GM21576 (cell line): ENCODE results near the gene NXN.
"Not testable (repeated sequence)": the region's sequence is repeated elsewhere in the genome, so short reads cannot be mapped to it uniquely, and the experiment has no call there.

ENCODE experiments used
- ATAC-seq: cut with Tn5 transposase; IDR thresholded peaks from one replicate; pipeline ENCODE4 v1.9.1; 2021; ENCODE audit warnings: mild to moderate bottlenecking, moderate library complexity; ENCODE audit not compliant: unreplicated experiment

Gene NXN

DNA sequence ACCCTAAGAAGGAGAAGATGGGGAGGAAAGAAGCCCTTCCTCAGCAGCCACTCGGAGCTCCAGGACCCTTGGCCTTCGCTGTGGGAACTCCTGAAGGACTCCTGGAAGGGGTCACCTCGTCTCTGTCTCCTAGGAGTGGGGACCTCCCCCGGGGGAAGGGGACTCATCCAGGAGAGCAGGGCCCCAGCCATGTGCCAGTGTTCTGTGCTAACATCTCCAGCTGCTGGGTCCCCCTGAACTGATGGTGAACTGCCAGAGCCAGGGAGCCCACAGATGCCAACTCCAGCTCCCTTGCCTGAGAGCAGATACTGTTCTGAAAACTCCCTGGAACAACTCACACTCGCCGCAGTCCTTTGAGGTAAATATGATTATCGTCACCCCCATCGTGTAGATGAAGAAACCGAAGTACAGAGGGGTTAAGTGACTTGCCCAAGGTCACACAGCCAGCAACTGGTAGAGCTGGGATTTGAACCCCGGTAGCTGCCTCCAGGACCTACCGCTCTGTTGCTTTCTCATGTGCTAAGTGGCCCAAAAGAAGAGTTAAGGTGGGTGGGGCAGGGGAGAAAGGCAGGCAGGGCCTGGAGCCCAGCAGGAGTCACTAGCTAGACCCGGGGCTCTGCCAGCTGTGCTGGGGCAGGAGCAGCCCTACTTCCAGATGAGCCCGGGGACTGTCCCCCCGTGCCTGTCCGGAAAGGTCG lies 27.9 kb upstream of the NXN start:
- no peak for ATAC-seq

DNA sequence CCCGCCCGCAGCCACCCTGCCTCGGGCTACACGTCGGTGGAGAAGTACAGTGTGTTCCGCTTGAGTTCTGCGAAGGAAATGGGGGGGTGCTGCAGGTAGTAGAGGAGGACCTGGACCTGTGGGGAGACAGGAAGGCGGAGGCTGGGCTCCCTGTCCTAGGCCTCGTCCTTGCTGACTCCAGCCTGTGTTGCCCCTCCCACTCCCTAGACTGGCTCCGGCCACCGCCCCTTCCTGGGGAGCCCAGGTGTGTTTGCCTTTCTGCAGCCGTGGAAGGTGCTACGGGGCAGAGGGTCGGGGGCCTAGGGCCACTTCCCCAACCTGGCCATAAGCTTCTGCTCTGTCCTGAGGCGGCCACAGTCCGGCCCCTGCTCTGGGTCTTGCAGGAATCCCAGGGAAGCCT lies 26.5 kb upstream of the NXN start:
- no peak for ATAC-seq

- no peak for ATAC-seq
Observed at GRCh38 chr17:1005361-1005946, 25.9 kb upstream of the NXN start.

DNA sequence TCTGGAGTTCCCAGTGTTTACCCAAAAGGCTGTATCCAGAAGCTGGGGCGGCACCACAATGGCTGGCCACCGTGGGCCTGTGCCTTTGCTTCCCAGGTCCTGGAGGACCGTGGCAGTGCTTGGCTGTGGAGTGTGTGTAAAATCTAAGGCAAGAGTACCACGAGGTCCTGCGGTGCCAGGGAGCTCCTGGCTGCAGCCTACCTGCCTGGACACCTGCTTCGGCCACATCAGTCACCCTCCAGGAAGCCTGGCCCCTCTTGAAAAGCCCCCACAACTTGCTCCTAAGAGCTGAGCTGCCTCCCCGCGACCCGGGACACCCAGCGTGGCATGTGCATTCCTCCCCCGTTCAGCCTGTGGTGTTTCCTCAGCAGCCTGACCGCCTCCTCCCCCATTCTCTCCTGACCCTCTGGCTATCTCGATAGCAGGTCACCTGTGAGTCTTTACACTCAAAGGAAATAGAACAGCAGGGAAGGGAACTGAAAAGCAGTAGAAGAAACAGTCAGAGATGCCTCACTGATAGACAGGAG lies 25.3 kb upstream of the NXN start:
- ATAC-seq: no peak

DNA sequence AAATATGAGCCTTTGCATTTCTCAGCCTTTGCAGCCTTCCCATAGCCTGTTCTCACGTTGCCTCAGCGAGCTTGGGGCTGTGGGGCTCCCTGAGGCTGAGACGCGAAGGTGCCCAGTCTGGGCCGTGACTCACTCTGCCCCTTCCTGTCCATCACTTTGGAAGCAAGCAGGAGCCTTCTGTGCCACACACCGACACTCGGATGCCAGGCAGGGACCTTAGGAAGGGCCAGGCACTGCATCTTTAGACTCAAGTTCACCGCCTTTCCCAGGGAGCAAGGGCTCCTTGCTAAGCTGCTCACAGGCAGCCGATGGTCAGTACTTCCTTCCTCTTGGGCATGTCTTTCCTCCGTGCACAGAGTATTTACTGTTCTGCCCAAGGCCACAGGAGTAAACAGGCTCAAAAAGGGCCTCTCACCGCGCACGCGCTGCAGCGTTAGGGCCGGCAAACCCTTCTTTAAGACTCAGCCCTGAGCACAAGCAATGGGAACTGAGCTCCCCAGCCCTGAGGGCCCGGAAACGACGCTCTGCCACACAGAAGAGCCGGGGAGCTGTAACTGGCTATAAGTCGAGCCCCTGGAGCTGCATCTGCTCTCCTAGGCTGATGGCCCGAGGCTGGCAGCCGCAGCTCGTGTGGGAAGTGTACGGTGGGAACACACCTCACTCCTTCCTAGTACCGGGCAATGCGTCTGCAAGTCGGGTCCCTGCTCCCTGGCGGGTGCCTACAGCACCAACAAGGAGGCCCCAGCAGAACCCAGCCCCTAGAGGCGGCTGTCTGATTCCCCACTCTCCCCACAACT lies 24.6 kb upstream of the NXN start:
- no peak for ATAC-seq

DNA sequence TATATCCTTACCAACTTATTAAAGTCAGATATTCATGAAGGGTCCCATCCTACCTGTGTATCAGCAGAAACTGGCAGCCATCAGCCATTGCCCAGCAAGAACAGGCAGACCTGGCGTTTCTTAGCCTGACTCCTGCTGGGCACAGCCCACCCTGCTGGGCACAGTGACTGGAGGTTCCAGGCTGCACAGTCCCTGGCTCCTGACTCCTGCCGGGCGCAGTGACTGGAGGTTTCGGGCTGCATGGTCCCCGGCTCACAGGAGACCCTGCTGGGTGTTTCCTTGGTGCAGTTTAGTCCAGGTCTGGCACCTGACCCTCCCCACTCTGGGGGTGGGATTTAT lies 24.0 kb upstream of the NXN start:
- ATAC-seq: no peak

GRCh38 chr17:1002771-1003555 lies 23.4 kb upstream of the NXN start:
- no peak for ATAC-seq

- no peak for ATAC-seq
Observed at GRCh38 chr17:1002412-1002753, 22.8 kb upstream of the NXN start.

GRCh38 chr17:1001640-1002411 lies 22.2 kb upstream of the NXN start:
- ATAC-seq: no peak

DNA sequence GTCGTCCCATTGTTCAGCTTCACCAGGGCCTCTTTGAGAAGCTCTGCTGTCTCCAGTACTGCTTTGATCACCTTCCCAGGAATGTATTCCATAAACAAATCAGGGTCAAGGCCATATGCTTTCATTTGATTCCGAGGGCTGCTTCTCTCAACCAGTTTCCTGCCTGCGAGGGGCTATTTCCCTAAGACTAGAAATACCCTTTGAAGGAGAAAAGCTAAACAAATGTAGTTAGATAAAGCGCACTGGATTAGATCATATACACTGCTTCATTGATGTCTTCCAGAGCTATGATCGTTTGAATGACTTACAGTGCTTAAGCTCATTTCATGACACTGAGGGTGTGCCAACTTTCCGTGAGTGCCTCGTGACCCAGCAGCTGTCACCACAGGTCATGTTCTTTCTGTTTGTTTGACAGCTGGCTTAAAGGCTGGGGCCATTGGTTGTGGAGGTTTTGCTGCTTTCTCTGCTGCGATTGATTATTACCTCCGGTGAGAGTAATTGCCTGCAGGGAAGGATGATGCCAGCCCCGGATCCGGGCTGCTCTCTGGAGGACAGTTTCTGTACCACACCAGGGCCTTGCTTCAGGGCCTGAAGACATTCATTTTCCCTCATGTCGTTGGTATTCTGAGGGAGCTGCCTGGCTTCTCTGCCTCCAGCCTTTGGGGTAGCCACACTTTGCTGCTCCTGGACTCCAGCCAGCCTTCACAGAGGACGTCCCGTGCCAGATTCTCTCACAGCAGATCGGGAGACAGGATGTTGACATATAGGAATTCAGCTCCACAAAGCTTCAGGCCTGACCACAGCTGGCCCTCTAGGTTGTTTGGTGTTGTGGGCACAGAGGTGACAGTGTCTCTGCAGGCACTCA lies 21.3 kb upstream of the NXN start:
- ATAC-seq: no peak

DNA sequence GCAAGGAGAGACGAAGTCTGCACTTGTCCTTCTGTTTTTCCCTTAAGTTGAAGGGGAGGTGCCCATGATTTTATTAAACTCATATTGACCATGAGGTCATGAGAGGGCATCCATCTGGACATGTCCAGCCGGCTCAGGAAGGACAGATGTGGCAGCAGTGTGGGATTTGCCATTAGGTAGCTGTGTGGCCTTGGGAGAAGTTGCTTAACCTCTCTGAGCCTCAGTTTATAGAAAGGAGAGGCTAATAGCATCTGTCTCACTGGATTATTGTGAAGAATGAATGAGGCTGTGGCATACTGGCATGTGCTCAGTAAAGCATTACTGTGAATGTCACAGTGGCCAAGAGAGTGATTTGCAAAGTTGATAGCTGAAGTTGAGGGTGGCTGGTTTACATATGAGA lies 18.5 kb upstream of the NXN start:
- no peak for ATAC-seq

DNA sequence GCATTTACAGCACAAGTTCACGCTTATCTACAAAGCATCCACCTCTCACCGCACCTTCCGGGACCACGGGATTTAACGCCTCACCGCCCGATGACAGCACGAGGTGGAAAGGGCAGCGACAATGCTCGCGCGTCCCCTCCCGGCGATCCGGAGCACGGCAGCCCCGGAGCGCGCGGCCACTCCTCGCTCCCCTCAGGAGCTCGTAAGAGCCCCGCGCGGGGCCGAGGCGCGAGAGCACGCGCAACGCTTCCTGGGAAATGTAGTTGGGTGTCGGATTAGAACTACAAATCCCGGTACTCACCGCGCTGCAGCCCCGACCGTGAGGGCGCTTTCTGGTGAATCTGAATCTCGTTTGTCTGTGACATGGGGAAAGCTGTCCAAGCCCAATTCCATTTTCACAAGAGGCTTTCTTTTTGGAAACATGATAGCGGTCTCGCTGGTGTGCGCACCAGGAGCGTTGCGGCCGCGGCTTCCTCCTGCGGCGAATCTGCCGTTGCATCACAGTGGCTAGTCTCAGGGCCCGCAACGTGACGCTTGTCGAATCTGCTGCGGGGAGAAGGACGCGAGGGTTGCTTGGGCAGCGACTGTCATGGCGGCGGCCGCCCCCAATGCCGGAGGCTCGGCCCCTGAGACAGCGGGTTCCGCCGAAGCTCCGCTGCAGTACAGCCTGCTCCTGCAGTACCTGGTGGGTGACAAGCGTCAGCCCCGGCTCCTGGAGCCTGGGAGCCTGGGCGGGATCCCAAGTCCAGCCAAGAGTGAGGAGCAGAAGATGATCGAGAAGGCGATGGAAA lies 17.2 kb upstream of the NXN start, which contains the start of gene TIMM22:
Gene TIMM22 (plus strand): TSS at position 576 of the 791 bp plus-strand sequence. CDS start 14 bp downstream, at position 590.
- ATAC-seq: peak; percentile 89

- not testable (repeated sequence) for ATAC-seq
Observed at GRCh38 chr17:995324-995723, 15.7 kb upstream of the NXN start.

- ATAC-seq: no peak
Observed at GRCh38 chr17:992933-993332, 13.4 kb upstream of the NXN start.

GRCh38 chr17:988561-988960 lies 9.0 kb upstream of the NXN start:
- no peak for ATAC-seq

GRCh38 chr17:987931-988330 lies 8.4 kb upstream of the NXN start:
- no peak for ATAC-seq

GRCh38 chr17:986322-986929 lies 6.8 kb upstream of the NXN start:
- ATAC-seq: no peak

- ATAC-seq: no peak
Observed at GRCh38 chr17:983921-984320, 4.3 kb upstream of the NXN start.
